Measurements from ENCODE around the gene MYO3B.

GRCh38 chr2:170701011-170701410 lies 523.1 kb downstream of the MYO3B start:
- TF ChIP-seq CTCF (IDR thresholded peaks at IDR 0.05) (no peak), ZFX (IDR thresholded peaks at IDR 0.05; ENCODE audit: borderline replicate concordance) (no peak)
